Parathyroid adenoma (tissue), 2 donors: Measurements from ENCODE around the gene FKBP4.
"Not testable (repeated sequence)": the region's sequence is repeated elsewhere in the genome, so short reads cannot be mapped to it uniquely, and the experiment has no call there.

Experiments
- H2AFZ ChIP-seq: fragments of 300-600 bp; sonication (generic); one replicate; pipeline ENCODE4 v1.7.0; 2017; ENCODE audit warnings: antibody characterized with exemption, mild to moderate bottlenecking
- H3K27ac ChIP-seq: fragments of 300-600 bp; sonication (generic); one replicate; pipeline ENCODE4 v1.7.0; 2017
- H3K27me3 ChIP-seq: fragments of 300-600 bp; sonication (generic); one replicate; pipeline ENCODE4 v1.7.0; 2017; ENCODE audit warnings: low read length; ENCODE audit not compliant: control insufficient read depth, insufficient read depth
- H3K36me3 ChIP-seq: fragments of 300-600 bp; sonication (generic); one replicate; pipeline ENCODE4 v1.7.0; 2017; ENCODE audit warnings: low read length; ENCODE audit not compliant: control insufficient read depth, insufficient read depth
- H3K4me1 ChIP-seq: fragments of 300-600 bp; sonication (generic); one replicate; pipeline ENCODE4 v1.7.0; 2017; ENCODE audit warnings: control low read depth
- H3K4me2 ChIP-seq: fragments of 300-600 bp; sonication (generic); one replicate; pipeline ENCODE4 v1.7.0; 2017; ENCODE audit warnings: low read length
- H3K4me3 ChIP-seq: fragments of 300-600 bp; sonication (generic); one replicate; pipeline ENCODE4 v1.7.0; 2017; ENCODE audit warnings: low read depth, low read length
- H3K79me2 ChIP-seq: fragments of 300-600 bp; sonication (generic); one replicate; pipeline ENCODE4 v1.7.0; 2017; ENCODE audit warnings: control low read depth
- H3K9ac ChIP-seq: fragments of 300-600 bp; sonication (generic); one replicate; pipeline ENCODE4 v1.7.0; 2017; ENCODE audit warnings: mild to moderate bottlenecking
- H3K9me3 ChIP-seq: fragments of 300-600 bp; sonication (generic); one replicate; pipeline ENCODE4 v1.7.0; 2017; ENCODE audit warnings: low read length; ENCODE audit not compliant: control insufficient read depth
- TF ChIP-seq, protein P1 (sequence below): fragments of 300-600 bp; sonication (generic); IDR thresholded peaks from one replicate; pipeline ENCODE4 v1.7.0; 2017; ENCODE audit warnings: antibody characterized with exemption, mild to moderate bottlenecking
- donor health status: primary hyperparathyroidism.

Gene FKBP4

DNA sequence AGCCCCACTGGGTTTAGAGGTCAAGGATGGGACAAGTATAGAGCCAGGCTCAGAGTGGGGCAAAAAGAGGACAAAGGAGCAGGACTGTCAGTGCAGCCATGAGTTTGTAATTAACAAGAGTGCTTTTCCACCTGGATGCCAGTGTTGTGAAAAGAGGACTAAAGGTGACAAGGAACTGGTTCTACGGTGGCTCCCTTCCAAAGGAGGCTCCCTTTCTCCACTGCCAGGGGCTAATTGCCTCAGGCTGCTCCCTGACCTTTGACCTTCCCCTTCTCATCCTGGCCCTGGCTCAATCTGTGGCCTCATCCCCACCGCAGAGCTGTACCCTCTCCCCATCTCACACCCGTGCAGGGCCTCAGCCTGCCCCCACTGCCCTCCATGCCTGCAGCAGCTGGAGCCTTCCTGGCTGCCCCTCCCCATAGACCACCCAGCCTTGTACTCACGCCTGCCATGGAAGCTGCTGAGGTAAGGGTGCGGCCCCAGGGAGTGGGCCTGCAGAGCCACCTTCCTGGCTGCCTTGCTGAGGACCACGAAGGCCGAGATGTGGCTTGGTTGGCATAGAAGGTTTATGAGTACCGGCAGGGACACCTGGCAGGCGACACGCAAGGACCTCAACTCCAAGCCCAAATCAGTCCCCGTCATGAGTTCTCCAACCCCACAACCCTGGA lies 24.8 kb upstream of the FKBP4 start:
- Histone ChIP-seq H2AFZ (no peak overlapping the region), H3K9me3 (no peaks in the 10 kb centered on the region), H3K79me2 (no peaks in the 10 kb centered on the region), H3K27ac (no peak overlapping the region), H3K9ac (no peak overlapping the region), H3K27me3 (no peaks in the 10 kb centered on the region), H3K4me3 (no peak overlapping the region), H3K4me2 (no peak overlapping the region), H3K4me1 (no peaks in the 10 kb centered on the region), H3K36me3 (no peaks in the 10 kb centered on the region)
- TF ChIP-seq, protein P1, sequence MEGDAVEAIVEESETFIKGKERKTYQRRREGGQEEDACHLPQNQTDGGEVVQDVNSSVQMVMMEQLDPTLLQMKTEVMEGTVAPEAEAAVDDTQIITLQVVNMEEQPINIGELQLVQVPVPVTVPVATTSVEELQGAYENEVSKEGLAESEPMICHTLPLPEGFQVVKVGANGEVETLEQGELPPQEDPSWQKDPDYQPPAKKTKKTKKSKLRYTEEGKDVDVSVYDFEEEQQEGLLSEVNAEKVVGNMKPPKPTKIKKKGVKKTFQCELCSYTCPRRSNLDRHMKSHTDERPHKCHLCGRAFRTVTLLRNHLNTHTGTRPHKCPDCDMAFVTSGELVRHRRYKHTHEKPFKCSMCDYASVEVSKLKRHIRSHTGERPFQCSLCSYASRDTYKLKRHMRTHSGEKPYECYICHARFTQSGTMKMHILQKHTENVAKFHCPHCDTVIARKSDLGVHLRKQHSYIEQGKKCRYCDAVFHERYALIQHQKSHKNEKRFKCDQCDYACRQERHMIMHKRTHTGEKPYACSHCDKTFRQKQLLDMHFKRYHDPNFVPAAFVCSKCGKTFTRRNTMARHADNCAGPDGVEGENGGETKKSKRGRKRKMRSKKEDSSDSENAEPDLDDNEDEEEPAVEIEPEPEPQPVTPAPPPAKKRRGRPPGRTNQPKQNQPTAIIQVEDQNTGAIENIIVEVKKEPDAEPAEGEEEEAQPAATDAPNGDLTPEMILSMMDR = no peak

GRCh38 chr12:2770544-2770943 lies 24.2 kb upstream of the FKBP4 start:
- H3K79me2 ChIP-seq, H3K4me3 ChIP-seq, H3K4me2 ChIP-seq, H3K4me1 ChIP-seq, H3K9ac ChIP-seq, H3K36me3 ChIP-seq, H3K27ac ChIP-seq, H3K9me3 ChIP-seq, H3K27me3 ChIP-seq, H2AFZ ChIP-seq: not testable (repeated sequence)

GRCh38 chr12:2772370-2772769 lies 22.4 kb upstream of the FKBP4 start:
- no peak overlapping the region for H3K27ac ChIP-seq
- no peak overlapping the region for H2AFZ ChIP-seq
- no peaks in the 10 kb centered on the region for H3K4me1 ChIP-seq
- TF ChIP-seq, protein P1 = no peak
- no peak overlapping the region for H3K4me2 ChIP-seq
- H3K9me3 ChIP-seq = no peaks in the 10 kb centered on the region
- no peak overlapping the region for H3K4me3 ChIP-seq
- no peak overlapping the region for H3K9ac ChIP-seq
- no peaks in the 10 kb centered on the region for H3K27me3 ChIP-seq
- no peaks in the 10 kb centered on the region for H3K79me2 ChIP-seq
- H3K36me3 ChIP-seq = no peaks in the 10 kb centered on the region

DNA sequence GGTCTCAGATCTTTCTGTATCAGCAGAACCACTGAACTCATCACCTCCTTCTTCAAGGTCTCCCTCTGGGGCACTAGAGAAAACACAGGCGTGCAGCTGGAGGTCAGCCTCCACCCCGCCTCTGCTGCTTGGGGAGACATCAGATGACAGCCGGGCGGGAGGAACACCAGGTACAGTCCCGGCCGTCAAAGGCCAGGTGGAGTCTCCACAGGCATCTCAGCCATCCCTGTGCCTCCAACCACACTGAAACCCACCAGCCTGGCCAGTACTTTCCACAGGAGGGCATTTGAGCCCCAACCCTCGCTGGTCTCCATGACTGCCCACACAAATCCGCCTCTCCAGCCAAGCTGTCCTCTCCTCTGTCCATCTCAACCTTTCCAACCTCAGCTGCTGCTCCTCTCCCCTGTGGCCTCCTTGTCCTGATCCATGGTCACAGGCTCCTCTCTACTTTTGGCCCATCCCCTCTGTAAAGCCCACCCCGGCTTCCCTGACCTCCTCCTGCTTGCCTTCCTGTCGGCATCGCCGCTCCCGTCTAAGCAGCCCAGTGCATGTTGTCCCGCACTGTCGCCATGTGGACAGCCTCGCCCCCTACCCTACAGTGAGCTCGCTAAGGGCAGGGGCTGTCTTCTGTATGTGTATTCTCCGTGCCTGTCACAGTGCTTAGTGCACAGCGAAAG lies 21.4 kb upstream of the FKBP4 start:
- no peak overlapping the region for H3K27ac ChIP-seq
- no peak overlapping the region for H2AFZ ChIP-seq
- H3K36me3 ChIP-seq = no peaks in the 10 kb centered on the region
- TF ChIP-seq, protein P1 = no peak
- H3K9me3 ChIP-seq = no peaks in the 10 kb centered on the region
- H3K27me3 ChIP-seq = no peaks in the 10 kb centered on the region
- H3K4me3 ChIP-seq = no peak overlapping the region
- H3K4me1 ChIP-seq = no peaks in the 10 kb centered on the region
- H3K79me2 ChIP-seq = no peaks in the 10 kb centered on the region
- H3K9ac ChIP-seq = no peak overlapping the region
- no peak overlapping the region for H3K4me2 ChIP-seq

DNA sequence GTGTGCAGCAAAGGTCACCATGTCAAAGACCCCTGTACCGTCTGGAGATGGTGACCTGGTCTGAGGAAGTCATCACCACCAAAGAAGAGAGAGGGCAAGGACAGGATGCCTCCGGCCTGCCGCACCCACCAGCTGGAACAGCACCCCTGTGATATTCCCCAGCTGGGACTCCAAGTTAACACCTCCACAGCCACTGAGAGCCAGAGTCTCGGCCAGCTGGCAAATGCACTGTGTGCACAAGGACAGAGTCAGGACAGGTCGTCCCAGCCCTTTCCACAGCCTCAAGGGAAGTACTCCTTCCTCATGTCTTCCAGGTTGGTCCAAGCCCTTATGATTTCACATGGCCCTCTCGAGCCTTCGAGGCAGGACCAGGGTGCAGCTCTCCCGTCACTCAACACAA lies 19.3 kb upstream of the FKBP4 start:
- H2AFZ ChIP-seq = no peak overlapping the region
- no peaks in the 10 kb centered on the region for H3K9me3 ChIP-seq
- TF ChIP-seq, protein P1 = no peak
- H3K27ac ChIP-seq = no peak overlapping the region
- H3K27me3 ChIP-seq = no peaks in the 10 kb centered on the region
- H3K9ac ChIP-seq = no peak overlapping the region
- H3K4me2 ChIP-seq = no peak overlapping the region
- no peaks in the 10 kb centered on the region for H3K4me1 ChIP-seq
- H3K4me3 ChIP-seq = no peak overlapping the region
- H3K36me3 ChIP-seq = no peaks in the 10 kb centered on the region
- H3K79me2 ChIP-seq = no peaks in the 10 kb centered on the region
